GF-D8 (cell line): ENCODE measurements around the gene BHLHA15.
"Not testable (repeated sequence)": the region's sequence is repeated elsewhere in the genome, so short reads cannot be mapped to it uniquely, and the experiment has no call there.

Experiments
- DNase-seq: peaks from one replicate; lab custom pipeline; 2025; lab: John Stamatoyannopoulos, UW

The BHLHA15 gene

GRCh38 chr7:98210513-98211220 lies 572 bp upstream of the BHLHA15 start:
- DNase-seq, result no peak

- no peak for DNase-seq
Observed at GRCh38 chr7:98211676-98212531, 665 bp downstream of the BHLHA15 start.

GRCh38 chr7:98212532-98213041 lies 1.3 kb downstream of the BHLHA15 start:
- no peak for DNase-seq

GRCh38 chr7:98213296-98213887 lies 2.2 kb downstream of the BHLHA15 start:
- no peak for DNase-seq

- DNase-seq, result no peak
Observed at GRCh38 chr7:98213888-98214810, 2.9 kb downstream of the BHLHA15 start.

- no peak for DNase-seq
Observed at GRCh38 chr7:98214811-98215321, 3.6 kb downstream of the BHLHA15 start.

- DNase-seq, result no peak
Observed at GRCh38 chr7:98215561-98216495, 4.6 kb downstream of the BHLHA15 start.

GRCh38 chr7:98216941-98217622 lies 5.8 kb downstream of the BHLHA15 start:
- no peak for DNase-seq

GRCh38 chr7:98217623-98218582 lies 6.7 kb downstream of the BHLHA15 start:
- DNase-seq, result peak; percentile 88

GRCh38 chr7:98219382-98219781 lies 8.1 kb downstream of the BHLHA15 start:
- DNase-seq, result not testable (repeated sequence)

GRCh38 chr7:98221611-98222532 lies 10.6 kb downstream of the BHLHA15 start:
- no peak for DNase-seq

GRCh38 chr7:98222533-98223195 lies 11.4 kb downstream of the BHLHA15 start:
- DNase-seq, result no peak

GRCh38 chr7:98223351-98223897 lies 12.2 kb downstream of the BHLHA15 start:
- DNase-seq, result no peak

GRCh38 chr7:98223898-98224700 lies 12.9 kb downstream of the BHLHA15 start:
- no peak for DNase-seq

- DNase-seq, result no peak
Observed at GRCh38 chr7:98224701-98225181, 13.5 kb downstream of the BHLHA15 start.
